Peyer's patch (tissue), 4 donors: ENCODE measurements around the gene LAMTOR2.

Experiments used
- POLR2A ChIP-seq, 2 donors: fragments of 450-650 bp; IDR thresholded peaks; one replicate each; pipeline ENCODE4 v1.5.1; 2017; ENCODE audit warnings: antibody characterized with exemption in 2 of 2, mild to moderate bottlenecking in 2 of 2, moderate library complexity in 2 of 2
- TF ChIP-seq, protein P1 (sequence below), 6 experiments: fragments of 450-650 bp in 4 of 6; fragments of 200-600 bp in 2 of 6; sonication (generic) in 1 of 6; IDR thresholded peaks; one replicate each; pipeline ENCODE4 v1.5.1; 2017 to 2019; ENCODE audit warnings: antibody characterized with exemption in 6 of 6, mild to moderate bottlenecking in 3 of 6, moderate library complexity in 1 of 6

DNA sequence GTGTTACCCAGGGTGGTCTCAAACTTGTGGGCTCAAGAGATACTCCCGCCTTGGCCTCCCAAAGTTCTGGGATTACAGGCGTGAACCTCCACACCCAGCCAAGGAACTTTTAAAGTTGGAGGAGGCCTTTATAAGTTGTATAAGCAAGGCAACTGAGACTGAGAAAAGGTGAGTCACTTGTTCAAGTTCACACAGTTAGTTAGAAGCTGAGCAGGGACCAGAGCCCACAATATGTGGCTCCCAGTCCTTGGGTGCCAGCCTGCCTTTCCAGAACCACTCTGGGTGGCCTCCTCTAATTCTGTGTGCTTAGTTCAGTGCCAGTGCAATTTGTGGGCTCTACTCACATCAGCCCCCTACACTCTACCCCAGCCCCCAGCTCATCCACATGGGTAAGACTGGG lies 10.0 kb downstream of the LAMTOR2 start:
- no peak for TF ChIP-seq POLR2A (IDR thresholded peaks at IDR 0.05)
- TF ChIP-seq, protein P1, sequence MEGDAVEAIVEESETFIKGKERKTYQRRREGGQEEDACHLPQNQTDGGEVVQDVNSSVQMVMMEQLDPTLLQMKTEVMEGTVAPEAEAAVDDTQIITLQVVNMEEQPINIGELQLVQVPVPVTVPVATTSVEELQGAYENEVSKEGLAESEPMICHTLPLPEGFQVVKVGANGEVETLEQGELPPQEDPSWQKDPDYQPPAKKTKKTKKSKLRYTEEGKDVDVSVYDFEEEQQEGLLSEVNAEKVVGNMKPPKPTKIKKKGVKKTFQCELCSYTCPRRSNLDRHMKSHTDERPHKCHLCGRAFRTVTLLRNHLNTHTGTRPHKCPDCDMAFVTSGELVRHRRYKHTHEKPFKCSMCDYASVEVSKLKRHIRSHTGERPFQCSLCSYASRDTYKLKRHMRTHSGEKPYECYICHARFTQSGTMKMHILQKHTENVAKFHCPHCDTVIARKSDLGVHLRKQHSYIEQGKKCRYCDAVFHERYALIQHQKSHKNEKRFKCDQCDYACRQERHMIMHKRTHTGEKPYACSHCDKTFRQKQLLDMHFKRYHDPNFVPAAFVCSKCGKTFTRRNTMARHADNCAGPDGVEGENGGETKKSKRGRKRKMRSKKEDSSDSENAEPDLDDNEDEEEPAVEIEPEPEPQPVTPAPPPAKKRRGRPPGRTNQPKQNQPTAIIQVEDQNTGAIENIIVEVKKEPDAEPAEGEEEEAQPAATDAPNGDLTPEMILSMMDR (IDR thresholded peaks at IDR 0.05), result no peak
